Transverse colon (tissue), 4 donors: ENCODE data around the gene KLHDC3. TPM values are rescaled to one million over a fixed set of nuclear protein-coding genes. Genes with fewer than 3 reads are reported as not detected.

Experiments used
- DNase-seq: peaks from one replicate; pipeline ENCODE4 v3.0.0-alpha.2; 2019
- H3K27ac ChIP-seq, 4 donors: fragments of 200-600 bp; sonication (generic); 2 replicates each; pipeline ENCODE4 v1.5.1; 2016 to 2018; ENCODE audit warnings: inconsistent platforms in 4 of 4
- H3K27me3 ChIP-seq: fragments of 200-600 bp; sonication (generic); 2 replicates; pipeline ENCODE4 v1.5.1; 2017; ENCODE audit warnings: inconsistent platforms
- H3K36me3 ChIP-seq, 4 donors: fragments of 200-600 bp; sonication (generic); 2 replicates each; pipeline ENCODE4 v1.5.1; 2017 to 2019; ENCODE audit warnings: inconsistent platforms in 4 of 4
- H3K4me1 ChIP-seq, 4 donors: fragments of 200-600 bp; sonication (generic); 2 replicates each; pipeline ENCODE4 v1.5.1; 2017 to 2020; ENCODE audit warnings: inconsistent platforms in 4 of 4
- H3K4me3 ChIP-seq, 4 donors: fragments of 200-600 bp; sonication (generic); 1 replicate in 1 of 4; 2 replicates in 3 of 4; pipeline versions ENCODE4 v1.5.1 to v1.6.1; 2017 to 2019; ENCODE audit warnings: inconsistent platforms in 4 of 4
- H3K9me3 ChIP-seq, 2 donors: fragments of 200-600 bp; sonication (generic); 2 replicates each; pipeline ENCODE4 v1.5.1; 2017 to 2019; ENCODE audit warnings: inconsistent platforms in 2 of 2
- EP300 ChIP-seq: sonication (generic); formaldehyde crosslinking; IDR thresholded peaks from one replicate; pipeline ENCODE4 v1.6.1; 2017; ENCODE audit warnings: antibody characterized with exemption, low read depth
- POLR2A ChIP-seq: fragments of 450-650 bp; IDR thresholded peaks from one replicate; pipeline ENCODE4 v1.6.1; 2016; ENCODE audit warnings: antibody characterized with exemption, mild to moderate bottlenecking, moderate library complexity
- POLR2AphosphoS5 ChIP-seq, 3 donors: sonication (generic); formaldehyde crosslinking; IDR thresholded peaks; one replicate each; pipeline ENCODE4 v1.6.1; 2016; ENCODE audit warnings: antibody characterized with exemption in 3 of 3
- WGBS, 2 donors: methylation state at CpG; one replicate each; pipeline ENCODE4 v1.1.5; 2018; ENCODE audit warnings: low coverage in 1 of 2; 5-methylcytosine and 5-hydroxymethylcytosine counted together
- in situ Hi-C, 4 donors: fragments of 200-750 bp; cut with MboI; loops; one replicate each; pipeline versions ENCODE4 v1.15.0 to v1.15.1; 2017; ENCODE audit warnings: low sequenced_read_pairs in 3 of 4, low pct_ligation_motif_present in 1 of 4, low pct_unique_long_range_greater_than_20kb in 1 of 4
- intact Hi-C: fragments of 100-400 bp; cut with DNase I; formaldehyde crosslinking; loops from one replicate; pipeline ENCODE4 v1.15.1; 2023; ENCODE audit warnings: low total_unique reads
- total RNA-seq, 4 donors: library from RNA; depleted of rRNA; stranded (reverse); fragments of >200 nt; gene quantifications; one replicate each; pipeline ENCODE4 v1.1.0, GENCODE V29; 2016
- TF ChIP-seq, protein P1 (sequence below), 5 experiments: fragments of 200-600 bp in 3 of 5; fragments of 450-650 bp in 2 of 5; sonication (generic) in 3 of 5; IDR thresholded peaks; 1 replicate in 2 of 5; 2 replicates in 3 of 5; pipeline ENCODE4 v1.5.1; 2016 to 2017; ENCODE audit warnings: antibody characterized with exemption in 5 of 5, inconsistent platforms in 3 of 5, mild to moderate bottlenecking in 2 of 5, moderate library complexity in 1 of 5

Gene KLHDC3
- total RNA-seq, 4 donors from 2014 or later = 54.6 to 67.3 (median 63.2) TPM

DNA sequence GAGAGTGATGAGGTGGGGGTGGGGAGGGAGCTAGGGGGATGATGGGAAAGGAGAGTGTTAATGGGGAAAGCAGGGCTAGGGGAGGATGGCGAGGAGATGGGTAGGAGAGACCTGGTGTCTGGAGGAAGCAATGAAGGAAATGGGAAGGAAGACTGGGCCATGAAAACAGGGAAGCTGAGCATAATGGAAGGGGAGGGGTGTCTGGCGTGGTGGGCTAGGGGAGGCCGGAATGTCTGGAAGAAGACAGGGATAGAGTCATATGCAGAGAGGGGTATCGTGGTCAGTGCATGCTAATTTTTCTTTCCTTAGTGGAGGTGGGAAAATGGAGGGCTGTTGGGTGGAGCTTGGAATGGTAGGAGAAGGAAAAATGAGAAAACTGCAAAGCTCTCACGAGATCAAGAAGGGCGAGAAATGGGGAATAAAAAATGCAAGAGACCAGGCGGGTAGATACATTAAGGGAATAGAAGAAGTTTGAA lies 423 bp downstream of the KLHDC3 start:
- no peak for TF ChIP-seq EP300
- TF ChIP-seq, protein P1, sequence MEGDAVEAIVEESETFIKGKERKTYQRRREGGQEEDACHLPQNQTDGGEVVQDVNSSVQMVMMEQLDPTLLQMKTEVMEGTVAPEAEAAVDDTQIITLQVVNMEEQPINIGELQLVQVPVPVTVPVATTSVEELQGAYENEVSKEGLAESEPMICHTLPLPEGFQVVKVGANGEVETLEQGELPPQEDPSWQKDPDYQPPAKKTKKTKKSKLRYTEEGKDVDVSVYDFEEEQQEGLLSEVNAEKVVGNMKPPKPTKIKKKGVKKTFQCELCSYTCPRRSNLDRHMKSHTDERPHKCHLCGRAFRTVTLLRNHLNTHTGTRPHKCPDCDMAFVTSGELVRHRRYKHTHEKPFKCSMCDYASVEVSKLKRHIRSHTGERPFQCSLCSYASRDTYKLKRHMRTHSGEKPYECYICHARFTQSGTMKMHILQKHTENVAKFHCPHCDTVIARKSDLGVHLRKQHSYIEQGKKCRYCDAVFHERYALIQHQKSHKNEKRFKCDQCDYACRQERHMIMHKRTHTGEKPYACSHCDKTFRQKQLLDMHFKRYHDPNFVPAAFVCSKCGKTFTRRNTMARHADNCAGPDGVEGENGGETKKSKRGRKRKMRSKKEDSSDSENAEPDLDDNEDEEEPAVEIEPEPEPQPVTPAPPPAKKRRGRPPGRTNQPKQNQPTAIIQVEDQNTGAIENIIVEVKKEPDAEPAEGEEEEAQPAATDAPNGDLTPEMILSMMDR (IDR thresholded peaks at IDR 0.05) = no peak
- no peak for TF ChIP-seq POLR2A
- no peak for TF ChIP-seq POLR2AphosphoS5 (IDR thresholded peaks at IDR 0.05)
- peaks cover 26 to 43% (median 34%) of the 10 kb centered on the region in 4 donors for H3K4me1 ChIP-seq
- 0 to 1% methylated on average over 7 of the region's 7 CpGs for WGBS, 2 donors

GRCh38 chr6:43016176-43016942 lies 2.3 kb downstream of the KLHDC3 start:
- intact Hi-C loops = no loop called here
- H3K4me3 ChIP-seq = no peak overlapping the region

More for the DNA sequence above, 423 bp downstream of the KLHDC3 start:
- H3K27me3 ChIP-seq = no peaks in the 10 kb centered on the region
- peak overlapping the region; percentile 76 to 89 (median 83) for H3K27ac ChIP-seq
- H3K36me3 ChIP-seq = peaks cover 0 to 7% (median 2%) of the 10 kb centered on the region in 4 donors
- no peaks in the 10 kb centered on the region for H3K9me3 ChIP-seq
- DNase-seq = no peak
- H3K4me3 ChIP-seq = peak overlapping the region; percentile 60 to 94 (median 62)
- intact Hi-C loops = no loop called here
- in situ Hi-C loops = no loop called here

DNA sequence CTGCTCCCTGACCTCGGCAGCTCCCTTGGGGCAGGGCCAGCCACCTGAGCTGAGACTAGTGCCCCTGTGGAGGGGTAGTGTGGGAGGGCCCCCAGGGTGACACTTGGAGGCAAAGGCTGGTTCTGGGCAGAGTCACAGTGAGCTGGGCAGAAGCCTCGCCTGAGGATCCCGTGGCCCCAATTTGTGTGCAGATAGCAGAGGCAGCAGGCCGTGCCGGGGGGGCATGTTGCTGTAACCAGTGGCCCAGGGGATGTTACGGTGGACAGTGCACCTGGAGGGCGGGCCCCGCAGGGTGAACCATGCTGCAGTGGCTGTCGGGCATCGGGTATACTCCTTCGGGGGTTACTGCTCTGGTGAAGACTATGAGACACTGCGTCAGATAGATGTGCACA lies 2.9 kb downstream of the KLHDC3 start:
- no peaks in the 10 kb centered on the region for H3K27me3 ChIP-seq
- TF ChIP-seq POLR2A (no peak), EP300 (no peak), POLR2AphosphoS5 (IDR thresholded peaks at IDR 0.05) (no peak)
- TF ChIP-seq, protein P1 (IDR thresholded peaks at IDR 0.05) = no peak
- DNase-seq = no peak
- no peaks in the 10 kb centered on the region for H3K9me3 ChIP-seq
- H3K27ac ChIP-seq = no peak overlapping the region
- no peak overlapping the region for H3K4me3 ChIP-seq
- intact Hi-C loops (no loop called here), in situ Hi-C loops (no loop called here)
- peaks cover 29 to 48% (median 42%) of the 10 kb centered on the region in 4 donors for H3K4me1 ChIP-seq
- 87% methylated on average over 12 of the region's 12 CpGs; no CpG with 5 or more reads in 1 of the 2 donors for WGBS, 2 donors
- peaks cover 0 to 7% (median 2%) of the 10 kb centered on the region in 4 donors for H3K36me3 ChIP-seq

More at GRCh38 chr6:43016176-43016942, 2.3 kb downstream of the KLHDC3 start:
- Histone ChIP-seq H3K27ac (no peak overlapping the region), H3K27me3 (no peaks in the 10 kb centered on the region), H3K9me3 (no peaks in the 10 kb centered on the region), H3K4me1 (peaks cover 29 to 51% (median 42%) of the 10 kb centered on the region in 4 donors), H3K36me3 (peaks cover 0 to 7% (median 2%) of the 10 kb centered on the region in 4 donors)
- WGBS, 2 donors = 73% methylated on average over 7 of the region's 7 CpGs; no CpG with 5 or more reads in 1 of the 2 donors
- in situ Hi-C loops = no loop called here
- DNase-seq = no peak
- TF ChIP-seq POLR2AphosphoS5 (IDR thresholded peaks at IDR 0.05) (no peak), POLR2A (no peak), EP300 (no peak)
- TF ChIP-seq, protein P1 (IDR thresholded peaks at IDR 0.05) = no peak

GRCh38 chr6:43019152-43019551 lies 5.1 kb downstream of the KLHDC3 start:
- Histone ChIP-seq H3K4me3 (no peak overlapping the region), H3K36me3 (peaks cover 0 to 7% (median 2%) of the 10 kb centered on the region in 4 donors), H3K27ac (no peak overlapping the region), H3K27me3 (no peaks in the 10 kb centered on the region), H3K4me1 (peaks cover 28 to 46% (median 45%) of the 10 kb centered on the region in 4 donors), H3K9me3 (no peaks in the 10 kb centered on the region)
- TF ChIP-seq, protein P1 (IDR thresholded peaks at IDR 0.05) = no peak
- TF ChIP-seq EP300 (no peak), POLR2AphosphoS5 (IDR thresholded peaks at IDR 0.05) (no peak), POLR2A (no peak)
- 87 to 100% methylated on average over 2 of the region's 2 CpGs for WGBS, 2 donors
- DNase-seq = no peak
- intact Hi-C loops (no loop called here), in situ Hi-C loops (no loop called here)
